OCI-LY7 (cell line): Measurements from ENCODE around the gene PCID2. TPM values are rescaled to one million over a fixed set of nuclear protein-coding genes. Genes with fewer than 3 reads are reported as not detected.

Experiments
- BruUV-seq: library from RNA; stranded (reverse); fragments of 400-500 nt; replicated peaks from 2 replicates; lab custom pipeline; 2021; lab: Mats Ljungman, UMichigan
- CTCF ChIA-PET: fragments of 300-600 bp; sonication (Branson Sonifier 250); formaldehyde crosslinking; loops from one replicate; lab custom pipeline; 2022; ENCODE audit warnings: antibody characterized with exemption; ENCODE audit not compliant: unreplicated experiment; lab: Charles Lee
- POLR2A ChIA-PET: fragments of 300-600 bp; sonication (Branson Sonifier 250); formaldehyde crosslinking; loops from one replicate; lab custom pipeline; 2022; ENCODE audit warnings: antibody characterized with exemption; lab: Charles Lee
- DNase-seq: peaks from one replicate; pipeline ENCODE4 v3.0.0-alpha.2; 2015; ENCODE audit warnings: low spot score
- H2AFZ ChIP-seq: fragments of 200-600 bp; sonication (generic), shearing (Covaris generic); 2 replicates; pipeline ENCODE4 v1.6.1; 2014; ENCODE audit warnings: mild to moderate bottlenecking, antibody characterized with exemption, low read length, moderate library complexity
- H3K27ac ChIP-seq: fragments of 200-600 bp; sonication (generic); 2 replicates; pipeline ENCODE4 v1.5.1; 2014; ENCODE audit warnings: mixed run types, low read depth, mild to moderate bottlenecking, moderate library complexity, low read length, inconsistent platforms; ENCODE audit not compliant: poor library complexity, severe bottlenecking
- H3K36me3 ChIP-seq: fragments of 200-600 bp; sonication (generic); 2 replicates; pipeline ENCODE4 v1.6.1; 2014; ENCODE audit warnings: mild to moderate bottlenecking, antibody characterized with exemption, low read length, moderate library complexity, mixed read lengths; ENCODE audit not compliant: insufficient read depth
- H3K4me1 ChIP-seq: fragments of 200-600 bp; sonication (generic); 2 replicates; pipeline ENCODE4 v1.5.1; 2014; ENCODE audit warnings: mild to moderate bottlenecking, low read length; ENCODE audit not compliant: insufficient read depth, poor library complexity, severe bottlenecking
- H3K4me2 ChIP-seq: fragments of 200-600 bp; sonication (generic); 2 replicates; pipeline ENCODE4 v1.6.1; 2014; ENCODE audit warnings: mild to moderate bottlenecking, low read length
- H3K4me3 ChIP-seq: fragments of 200-600 bp; sonication (generic); 2 replicates; pipeline ENCODE4 v1.5.1; 2014; ENCODE audit warnings: mild to moderate bottlenecking, low read depth, low read length; ENCODE audit not compliant: poor library complexity, severe bottlenecking
- H3K79me2 ChIP-seq: fragments of 200-600 bp; sonication (generic); 2 replicates; pipeline ENCODE4 v1.6.1; 2016; ENCODE audit warnings: low read depth, mild to moderate bottlenecking, low read length, moderate library complexity, mixed read lengths; ENCODE audit not compliant: insufficient read depth
- H3K9me2 ChIP-seq: fragments of 200-600 bp; sonication (generic); 2 replicates; pipeline ENCODE4 v1.6.1; 2016; ENCODE audit warnings: mild to moderate bottlenecking, low read length, mixed read lengths; ENCODE audit not compliant: insufficient read depth
- H3K9me3 ChIP-seq: fragments of 200-600 bp; sonication (generic); 2 replicates; pipeline ENCODE4 v1.6.1; 2014; ENCODE audit warnings: mild to moderate bottlenecking, mixed run types, low read length, mixed read lengths
- H4K20me1 ChIP-seq: fragments of 200-600 bp; sonication (generic); 2 replicates; pipeline ENCODE4 v1.6.1; 2014; ENCODE audit warnings: mild to moderate bottlenecking, antibody characterized with exemption, low read length, moderate library complexity, mixed read lengths; ENCODE audit not compliant: insufficient read depth
- EZH2phosphoT487 ChIP-seq: fragments of 200-600 bp; sonication (generic); IDR thresholded peaks from 2 replicates; pipeline ENCODE4 v1.6.1; 2018; ENCODE audit warnings: low read depth, borderline replicate concordance, mild to moderate bottlenecking, mixed run types, antibody characterized with exemption, low read length, moderate library complexity, mixed read lengths
- intact Hi-C: fragments of 100-400 bp; cut with micrococcal nuclease; formaldehyde crosslinking; loops from one replicate; pipeline ENCODE4 v1.10.0; 2022; ENCODE audit not compliant: unreplicated experiment
- total RNA-seq, 2 experiments: library from RNA; depleted of rRNA in 1 of 2; stranded (reverse); fragments of >200 nt in 1 of 2; shearing (Covaris generic) in 1 of 2; gene quantifications; 2 replicates each; pipeline ENCODE4 v1.2.3, GENCODE V29; 2014 to 2022
- TF ChIP-seq, protein P1 (sequence below): fragments of 200-600 bp; sonication (generic); conservative IDR thresholded peaks from 2 replicates; pipeline ENCODE4 v1.5.1; 2014; ENCODE audit warnings: mild to moderate bottlenecking, antibody characterized with exemption, low read length, moderate library complexity, mixed read lengths

PCID2 gene
- total RNA-seq, 2 experiments from 2014 or later, result 30.2 to 41.9 TPM

DNA sequence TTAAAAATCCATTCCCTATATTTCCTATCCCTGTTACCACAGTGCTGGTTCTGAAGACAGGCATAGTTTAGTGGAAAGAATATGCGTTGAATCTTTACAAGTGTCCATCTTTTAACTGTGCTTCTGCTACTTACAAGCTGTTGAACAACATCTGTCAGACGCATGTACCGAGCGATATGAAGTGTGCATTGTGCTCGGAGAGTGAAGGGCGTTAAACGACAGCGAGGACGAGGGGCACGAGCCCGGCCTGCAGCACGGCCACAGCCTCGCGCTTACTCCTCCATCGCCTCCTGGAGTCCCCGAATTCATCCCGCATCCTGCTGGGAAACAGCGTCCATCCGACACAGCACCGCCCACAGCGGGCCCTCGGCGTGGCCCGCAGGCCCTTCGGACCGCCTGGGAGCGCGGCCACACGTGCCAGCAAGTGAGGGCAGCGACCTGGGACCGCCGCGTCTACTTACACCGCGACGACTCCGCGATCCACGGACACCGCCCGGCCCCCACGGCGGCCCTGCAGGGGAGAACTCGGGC, 514 bp downstream of the PCID2 start:
- no peak for DNase-seq
- peaks cover 76% of the 10 kb centered on the region for H3K79me2 ChIP-seq
- no peaks in the 10 kb centered on the region for H3K9me3 ChIP-seq
- no peaks in the 10 kb centered on the region; the same call in 1 of the 2 replicates for H4K20me1 ChIP-seq
- intact Hi-C loops, result loop anchor here (10.0 kb wide), 1 partner anchor 377 kb away; the partner anchor contains the start of gene TFDP1
- no TSS peak for BruUV-seq
- peaks cover 36% of the 10 kb centered on the region for H3K36me3 ChIP-seq
- TF ChIP-seq, protein P1, sequence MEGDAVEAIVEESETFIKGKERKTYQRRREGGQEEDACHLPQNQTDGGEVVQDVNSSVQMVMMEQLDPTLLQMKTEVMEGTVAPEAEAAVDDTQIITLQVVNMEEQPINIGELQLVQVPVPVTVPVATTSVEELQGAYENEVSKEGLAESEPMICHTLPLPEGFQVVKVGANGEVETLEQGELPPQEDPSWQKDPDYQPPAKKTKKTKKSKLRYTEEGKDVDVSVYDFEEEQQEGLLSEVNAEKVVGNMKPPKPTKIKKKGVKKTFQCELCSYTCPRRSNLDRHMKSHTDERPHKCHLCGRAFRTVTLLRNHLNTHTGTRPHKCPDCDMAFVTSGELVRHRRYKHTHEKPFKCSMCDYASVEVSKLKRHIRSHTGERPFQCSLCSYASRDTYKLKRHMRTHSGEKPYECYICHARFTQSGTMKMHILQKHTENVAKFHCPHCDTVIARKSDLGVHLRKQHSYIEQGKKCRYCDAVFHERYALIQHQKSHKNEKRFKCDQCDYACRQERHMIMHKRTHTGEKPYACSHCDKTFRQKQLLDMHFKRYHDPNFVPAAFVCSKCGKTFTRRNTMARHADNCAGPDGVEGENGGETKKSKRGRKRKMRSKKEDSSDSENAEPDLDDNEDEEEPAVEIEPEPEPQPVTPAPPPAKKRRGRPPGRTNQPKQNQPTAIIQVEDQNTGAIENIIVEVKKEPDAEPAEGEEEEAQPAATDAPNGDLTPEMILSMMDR, result no peak
- TF ChIP-seq EZH2phosphoT487, result no peak
- ChIA-PET CTCF (no interaction called here), POLR2A (no interaction called here)
- H3K4me1 ChIP-seq, result peaks cover 22% of the 10 kb centered on the region
- H3K27ac ChIP-seq, result peak overlapping the region; percentile 84
- peak overlapping the region; percentile 65 for H2AFZ ChIP-seq
- no peaks in the 10 kb centered on the region for H3K9me2 ChIP-seq
- peak overlapping the region; percentile 85 for H3K4me2 ChIP-seq
- H3K4me3 ChIP-seq, result peak overlapping the region; percentile 94

DNA sequence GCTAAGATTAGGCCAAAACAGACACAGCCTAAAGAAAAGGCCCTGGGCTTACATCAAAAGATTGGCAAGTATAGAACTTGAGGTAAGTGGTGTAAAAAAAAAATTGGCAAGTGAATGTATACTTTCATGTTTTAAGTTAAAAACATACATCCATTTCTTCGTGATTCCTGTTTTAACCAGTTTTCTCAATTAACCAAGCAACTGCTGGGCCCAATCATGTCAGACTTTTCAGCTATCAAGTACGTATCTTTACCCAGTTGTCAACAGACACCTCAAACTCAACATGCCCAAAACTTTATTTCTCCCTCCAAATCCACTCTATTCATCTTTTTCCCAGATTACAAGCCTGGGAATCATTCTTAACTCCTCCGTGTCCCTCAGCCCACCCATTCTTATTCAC, 1.0 kb downstream of the PCID2 start:
- Histone ChIP-seq H4K20me1 (no peaks in the 10 kb centered on the region; the same call in 1 of the 2 replicates), H3K79me2 (peaks cover 76% of the 10 kb centered on the region), H3K4me2 (peak overlapping the region; percentile 85), H3K36me3 (peaks cover 34% of the 10 kb centered on the region), H3K9me3 (no peaks in the 10 kb centered on the region), H3K9me2 (no peaks in the 10 kb centered on the region), H3K27ac (no peak overlapping the region), H2AFZ (no peak overlapping the region), H3K4me1 (peaks cover 22% of the 10 kb centered on the region), H3K4me3 (peak overlapping the region; percentile 94)
- no TSS peak for BruUV-seq
- DNase-seq, result no peak
- ChIA-PET POLR2A (no interaction called here), CTCF (no interaction called here)
- no peak for TF ChIP-seq EZH2phosphoT487
- TF ChIP-seq, protein P1, result no peak
- intact Hi-C loops, result loop anchor here (10.0 kb wide), 1 partner anchor 377 kb away; the partner anchor contains the start of gene TFDP1

DNA sequence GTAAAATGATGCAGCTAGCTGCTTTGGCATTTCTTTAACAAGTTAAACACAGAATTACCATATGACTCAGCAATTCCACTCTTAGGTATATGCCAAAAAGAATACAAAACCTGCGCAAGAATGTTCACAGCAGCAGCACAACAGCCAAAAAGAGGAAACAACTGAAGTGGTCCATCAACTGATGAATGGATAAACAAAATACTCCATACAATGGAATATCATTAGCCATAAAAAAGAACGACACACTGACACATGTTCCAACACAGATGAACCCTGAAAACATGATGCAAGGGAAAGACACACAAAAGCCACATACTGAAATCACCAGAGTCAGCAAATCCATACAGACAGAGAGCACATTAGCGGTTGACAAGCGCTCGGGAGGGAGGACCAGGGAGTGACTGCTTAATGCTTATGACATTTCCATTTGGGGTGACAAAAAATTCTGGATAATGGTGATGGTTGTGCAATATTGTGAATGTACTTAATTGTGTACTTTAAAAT, 3.0 kb downstream of the PCID2 start:
- intact Hi-C loops, result loop anchor here (10.0 kb wide), 1 partner anchor 379 kb away; the partner anchor contains the start of gene TFDP1
- H3K4me2 ChIP-seq, result 0 out of 2 replicates have a peak overlapping the region, but pooled peaks have one; percentile 9
- CTCF ChIA-PET, result no interaction called here

More for the DNA sequence above, 3.0 kb downstream of the PCID2 start:
- BruUV-seq, result no TSS peak
- peaks cover 18% of the 10 kb centered on the region for H3K36me3 ChIP-seq
- TF ChIP-seq EZH2phosphoT487, result no peak
- TF ChIP-seq, protein P1, result no peak
- H3K4me3 ChIP-seq, result no peak overlapping the region
- H3K4me1 ChIP-seq, result peaks cover 15% of the 10 kb centered on the region
- no peaks in the 10 kb centered on the region for H3K9me3 ChIP-seq
- H3K79me2 ChIP-seq, result peaks cover 71% of the 10 kb centered on the region
- H4K20me1 ChIP-seq, result no peaks in the 10 kb centered on the region; the same call in 1 of the 2 replicates
- H2AFZ ChIP-seq, result no peak overlapping the region
- no peak overlapping the region for H3K27ac ChIP-seq
- DNase-seq, result no peak
- no peaks in the 10 kb centered on the region for H3K9me2 ChIP-seq
- POLR2A ChIA-PET, result no interaction called here
